ENCODE data around the gene OR1F1.
"Not testable (repeated sequence)": the region's sequence is repeated elsewhere in the genome, so short reads cannot be mapped to it uniquely, and the experiment has no call there.

Gene OR1F1

GRCh38 chr16:3171855-3172593, 16.0 kb upstream of the OR1F1 start:
- in situ Hi-C loops (cut with MboI; ENCODE audit: low sequenced_read_pairs): no loop called here

DNA sequence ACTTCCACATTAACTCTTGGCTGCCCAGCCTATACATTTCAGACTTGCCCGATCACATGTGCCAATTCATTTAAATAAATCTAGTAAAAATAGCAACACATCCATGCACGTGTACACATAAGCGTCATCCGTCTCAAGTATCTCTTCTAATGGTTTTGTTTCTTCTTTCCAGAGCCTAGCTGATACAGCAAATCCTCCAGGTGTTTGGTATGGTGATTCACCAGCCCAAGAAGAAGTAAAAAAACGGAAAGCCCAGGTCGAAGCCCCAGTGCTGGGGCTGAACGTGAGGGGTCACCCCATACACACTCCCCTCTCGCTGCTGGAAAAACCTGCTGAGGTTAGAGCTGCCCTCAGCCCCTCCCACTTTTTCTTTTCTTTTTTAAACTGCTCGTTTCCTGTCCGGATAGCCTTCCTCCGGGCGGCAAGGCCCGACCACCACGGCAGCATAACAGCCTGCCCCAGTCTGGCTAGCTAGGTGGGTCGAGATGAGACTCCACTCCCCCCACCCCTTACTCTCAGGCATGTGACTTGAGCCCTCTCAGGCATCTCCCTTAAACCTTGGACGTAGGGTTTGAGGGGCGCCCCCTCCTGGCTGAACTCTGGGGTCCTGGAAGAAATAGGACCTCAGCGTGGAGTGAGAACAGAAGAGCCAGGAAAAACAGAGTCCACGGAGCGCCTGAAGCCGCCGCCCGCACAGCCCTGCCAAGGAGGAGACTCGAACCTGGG, 13.9 kb upstream of the OR1F1 start:
- in situ Hi-C loops (cut with MboI; ENCODE audit: low sequenced_read_pairs): no loop called here

DNA sequence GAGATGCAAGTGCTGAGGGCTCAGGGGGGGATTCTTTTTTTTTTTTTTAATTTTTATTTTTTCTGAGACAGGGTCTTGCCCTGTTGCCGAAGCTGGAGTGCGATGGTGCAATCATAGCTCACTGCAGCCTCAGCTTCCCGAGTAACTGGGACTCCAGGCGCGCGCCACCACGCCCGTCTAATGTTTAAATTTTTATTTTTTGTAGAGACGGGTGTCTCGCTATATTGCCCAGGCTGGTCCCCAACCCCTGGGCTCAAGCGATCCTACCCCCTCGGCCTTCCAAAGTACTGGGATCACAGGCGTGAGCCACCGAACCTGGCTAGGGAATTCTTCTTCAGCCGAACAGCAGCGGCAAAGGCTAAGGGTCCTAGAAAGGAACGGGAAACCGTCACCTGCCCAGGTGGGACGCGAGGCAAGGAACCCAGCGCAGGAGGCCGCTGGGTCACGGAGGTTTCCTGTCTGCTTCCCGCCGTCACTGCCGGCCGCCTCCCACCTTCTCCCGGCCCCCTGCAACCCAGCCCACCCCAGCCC, 13.3 kb upstream of the OR1F1 start:
- in situ Hi-C loops (cut with MboI; ENCODE audit: low sequenced_read_pairs): no loop called here

GRCh38 chr16:3175157-3176093, 12.6 kb upstream of the OR1F1 start:
- in situ Hi-C loops (cut with MboI; ENCODE audit: low sequenced_read_pairs): no loop called here

DNA sequence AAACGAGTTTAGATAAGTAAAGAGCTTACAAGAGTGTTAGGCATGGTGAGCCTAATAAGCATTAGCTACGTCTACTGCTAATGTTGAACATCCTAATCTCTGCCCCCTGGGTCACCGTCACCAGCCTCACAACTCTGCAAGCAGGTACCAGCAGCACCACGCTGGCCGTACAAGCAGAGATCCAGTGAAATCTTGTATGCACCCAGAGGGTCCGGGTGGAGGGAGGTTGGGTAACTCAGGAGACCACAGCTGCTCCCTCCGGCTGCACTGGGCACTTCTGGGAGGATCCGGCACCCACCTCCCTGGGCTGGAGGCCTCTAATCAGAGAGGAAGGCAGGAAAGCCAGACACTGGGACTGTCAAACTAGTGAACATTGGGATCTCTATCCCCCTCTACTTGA, 8.4 kb upstream of the OR1F1 start:
- in situ Hi-C loops (cut with MboI; ENCODE audit: low sequenced_read_pairs): no loop called here

DNA sequence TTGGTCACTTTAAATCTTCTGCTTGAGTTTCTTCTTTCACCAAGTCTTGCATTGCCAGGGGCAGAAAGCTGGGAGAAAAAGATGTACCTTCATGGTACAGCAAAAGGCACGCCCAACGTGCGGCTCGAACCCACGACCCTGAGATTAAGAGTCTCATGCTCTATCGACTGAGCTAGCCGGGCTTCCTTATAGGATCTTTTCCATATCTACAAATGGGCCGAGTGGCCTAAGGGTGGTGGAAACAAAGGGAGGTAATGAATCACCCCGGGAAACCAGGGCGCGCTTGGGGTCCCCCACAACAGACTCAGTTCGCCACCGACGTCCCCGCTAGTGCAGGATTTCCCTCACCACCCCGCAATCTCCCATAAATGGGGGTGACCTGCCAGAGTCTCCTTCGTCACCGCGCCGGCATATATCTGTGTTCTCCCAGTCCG, 7.5 kb upstream of the OR1F1 start:
- in situ Hi-C loops (cut with MboI; ENCODE audit: low sequenced_read_pairs): no loop called here

DNA sequence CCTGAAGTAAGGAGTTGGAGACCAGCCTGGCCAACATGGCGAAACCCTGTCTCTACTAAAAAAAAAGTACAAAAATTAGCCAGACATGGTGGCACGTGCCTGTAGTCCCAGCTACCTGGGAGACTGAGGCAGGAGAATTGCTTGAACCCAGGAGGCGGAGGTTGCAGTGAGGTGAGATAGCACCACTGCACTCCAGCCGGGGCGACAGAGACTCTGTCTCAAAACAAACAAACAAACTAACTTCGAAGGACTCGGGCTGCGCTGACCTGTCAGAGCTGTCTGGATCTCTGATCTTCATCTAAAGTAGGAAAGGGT, 5.8 kb upstream of the OR1F1 start:
- in situ Hi-C loops (cut with MboI; ENCODE audit: low sequenced_read_pairs): not testable (repeated sequence)

GRCh38 chr16:3182608-3183444, 5.2 kb upstream of the OR1F1 start:
- in situ Hi-C loops (cut with MboI; ENCODE audit: low sequenced_read_pairs): no loop called here

GRCh38 chr16:3183445-3184139, 4.4 kb upstream of the OR1F1 start:
- in situ Hi-C loops (cut with MboI; ENCODE audit: low sequenced_read_pairs): no loop called here

GRCh38 chr16:3186946-3187690, 886 bp upstream of the OR1F1 start:
- in situ Hi-C loops (cut with MboI; ENCODE audit: low sequenced_read_pairs): no loop called here

DNA sequence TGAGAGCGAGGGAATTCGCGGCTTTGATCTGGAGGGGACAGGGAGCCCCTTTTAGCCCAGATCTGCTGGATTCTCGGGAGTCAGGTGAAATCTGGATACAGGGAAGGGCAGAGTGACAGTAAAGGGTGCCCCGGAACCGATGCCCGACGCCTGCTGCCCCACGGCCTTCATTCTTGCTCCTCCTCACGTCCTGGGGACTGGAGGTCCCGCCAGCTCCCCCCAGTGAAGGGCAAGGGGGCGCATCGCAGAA, 596 bp downstream of the OR1F1 start:
- in situ Hi-C loops (cut with MboI; ENCODE audit: low sequenced_read_pairs): no loop called here

DNA sequence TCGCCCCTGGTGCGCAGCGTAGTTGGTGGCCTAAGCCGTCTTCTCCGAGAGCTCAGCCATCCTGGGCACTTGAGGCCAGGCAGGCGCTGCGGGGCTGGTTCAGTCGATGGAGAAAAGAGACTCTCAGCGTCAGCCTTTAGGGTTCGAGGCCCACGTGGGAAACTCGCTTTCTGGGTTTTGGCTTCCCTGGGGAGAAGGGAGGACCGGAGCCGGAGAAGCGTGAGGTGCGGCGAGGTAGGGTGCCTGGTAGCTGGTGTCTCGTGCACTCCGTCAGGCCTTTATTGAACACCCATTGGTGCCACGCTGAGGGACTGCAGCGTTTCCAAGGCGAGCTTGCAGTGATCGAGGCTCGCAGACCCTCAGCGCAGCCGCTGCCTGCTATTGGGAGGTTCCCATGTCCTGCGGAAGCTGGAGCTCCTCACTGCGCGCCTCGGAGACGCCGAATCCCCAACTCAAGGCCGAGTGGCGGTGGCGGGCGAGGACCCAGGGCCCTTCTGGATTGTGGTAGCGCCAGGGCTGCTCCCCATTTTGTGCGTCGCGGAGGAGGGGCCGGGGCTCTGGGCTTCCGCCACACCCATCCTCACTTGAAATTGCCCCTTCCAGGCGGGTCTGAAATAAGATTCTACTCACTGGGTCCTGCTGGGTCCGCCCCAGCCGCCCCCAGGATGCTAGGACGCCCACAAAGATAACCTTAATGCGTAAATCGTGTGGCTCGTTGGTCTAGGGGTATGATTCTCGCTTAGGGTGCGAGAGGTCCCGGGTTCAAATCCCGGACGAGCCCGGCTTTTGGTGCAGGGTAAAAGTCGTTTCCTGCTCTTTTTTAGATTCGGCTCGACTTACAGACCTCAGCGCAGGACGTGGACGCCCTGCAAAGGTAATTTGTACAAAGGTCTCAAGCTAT, 1.2 kb downstream of the OR1F1 start:
- in situ Hi-C loops (cut with MboI; ENCODE audit: low sequenced_read_pairs): no loop called here

GRCh38 chr16:3189869-3190268, 1.9 kb downstream of the OR1F1 start:
- in situ Hi-C loops (cut with MboI; ENCODE audit: low sequenced_read_pairs): no loop called here

- in situ Hi-C loops (cut with MboI; ENCODE audit: low sequenced_read_pairs): no loop called here
These were observed 2.9 kb downstream of the OR1F1 start for GRCh38 chr16:3190949-3191353.

GRCh38 chr16:3192476-3193019, 4.5 kb downstream of the OR1F1 start:
- in situ Hi-C loops (cut with MboI; ENCODE audit: low sequenced_read_pairs): no loop called here

- in situ Hi-C loops (cut with MboI; ENCODE audit: low sequenced_read_pairs): no loop called here
These were observed 5.5 kb downstream of the OR1F1 start for GRCh38 chr16:3193221-3194212.

DNA sequence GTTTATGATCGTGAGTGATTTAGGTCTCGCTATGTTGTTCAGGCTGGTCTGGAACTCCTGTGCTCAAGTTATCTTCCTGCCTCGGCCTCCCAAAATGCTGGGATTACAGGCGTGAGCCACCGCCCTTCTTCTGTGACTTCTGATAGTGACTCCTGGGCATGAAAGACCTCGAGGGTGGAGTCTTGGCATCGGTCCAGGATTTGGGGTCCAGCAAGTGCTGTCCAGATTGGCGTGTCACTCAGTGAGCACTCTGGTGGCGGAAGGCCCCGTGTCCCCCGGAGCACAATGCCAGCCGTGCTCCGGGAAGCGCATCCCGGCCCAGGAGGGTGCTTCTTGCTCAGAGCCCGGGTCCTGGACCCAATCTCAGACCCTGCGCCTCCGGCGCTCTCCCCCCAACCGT, 6.8 kb downstream of the OR1F1 start:
- in situ Hi-C loops (cut with MboI; ENCODE audit: low sequenced_read_pairs): no loop called here
